ENCODE measurements around the gene RRAGC.

- TF ChIP-seq RFX5 (IDR thresholded peaks at IDR 0.05; ENCODE audit: low read depth, low read length) (no peak), CTCF (CRISPR knock-in tag; IDR thresholded peaks at IDR 0.05) (no peak), ZNF3 (CRISPR knock-in tag; IDR thresholded peaks at IDR 0.05) (no peak), ZNF850 (CRISPR knock-in tag; conservative IDR thresholded peaks at IDR 0.05) (no peak), SMC3 (IDR thresholded peaks at IDR 0.05; ENCODE audit: low read length) (no peak), CBFB (CRISPR knock-in tag; IDR thresholded peaks at IDR 0.05) (no peak), HNRNPLL (IDR thresholded peaks at IDR 0.05; ENCODE audit: low read depth, low read length, poor library complexity, severe bottlenecking) (no peak), ZNF460 (CRISPR knock-in tag; IDR thresholded peaks at IDR 0.05; ENCODE audit: borderline replicate concordance) (no peak), HDAC6 (IDR thresholded peaks at IDR 0.05; ENCODE audit: low read depth, low read length) (no peak), SMARCC2 (IDR thresholded peaks at IDR 0.05) (no peak), HOXA3 (CRISPR knock-in tag; IDR thresholded peaks at IDR 0.05) (no peak)
- TF ChIP-seq, protein P1, sequence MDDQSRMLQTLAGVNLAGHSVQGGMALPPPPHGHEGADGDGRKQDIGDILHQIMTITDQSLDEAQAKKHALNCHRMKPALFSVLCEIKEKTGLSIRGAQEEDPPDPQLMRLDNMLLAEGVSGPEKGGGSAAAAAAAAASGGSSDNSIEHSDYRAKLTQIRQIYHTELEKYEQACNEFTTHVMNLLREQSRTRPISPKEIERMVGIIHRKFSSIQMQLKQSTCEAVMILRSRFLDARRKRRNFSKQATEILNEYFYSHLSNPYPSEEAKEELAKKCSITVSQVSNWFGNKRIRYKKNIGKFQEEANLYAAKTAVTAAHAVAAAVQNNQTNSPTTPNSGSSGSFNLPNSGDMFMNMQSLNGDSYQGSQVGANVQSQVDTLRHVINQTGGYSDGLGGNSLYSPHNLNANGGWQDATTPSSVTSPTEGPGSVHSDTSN (CRISPR knock-in tag; IDR thresholded peaks at IDR 0.05; ENCODE audit: borderline replicate concordance) = no peak
Measured at GRCh38 chr1:38860454-38860795, 853 bp upstream of the RRAGC start.
